GM19328 (cell line): ENCODE data around the gene ATXN3.

ENCODE experiments used
- ATAC-seq: cut with Tn5 transposase; IDR thresholded peaks from one replicate; pipeline ENCODE4 v1.9.1; 2021; ENCODE audit warnings: mild to moderate bottlenecking, moderate library complexity; ENCODE audit not compliant: unreplicated experiment

The ATXN3 gene

DNA sequence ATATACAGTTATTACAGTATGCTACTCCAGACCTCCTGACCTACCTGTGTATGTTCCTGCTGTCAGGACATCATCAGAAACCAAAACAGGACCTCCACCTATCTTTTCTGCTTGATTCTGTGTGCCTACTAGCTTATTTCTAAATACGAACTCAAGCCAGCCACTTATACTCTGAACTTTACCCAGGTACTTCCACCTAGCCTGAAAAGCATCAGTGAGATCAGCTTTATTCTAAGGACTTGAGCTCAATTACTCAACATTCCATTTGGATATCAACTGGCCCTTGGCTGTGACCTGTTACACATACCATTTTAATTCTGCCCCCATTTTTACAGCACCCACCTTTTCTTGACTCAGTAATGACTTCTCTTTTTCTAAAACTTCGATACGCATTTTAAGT lies 95.7 kb downstream of the ATXN3 start:
- no peak for ATAC-seq

DNA sequence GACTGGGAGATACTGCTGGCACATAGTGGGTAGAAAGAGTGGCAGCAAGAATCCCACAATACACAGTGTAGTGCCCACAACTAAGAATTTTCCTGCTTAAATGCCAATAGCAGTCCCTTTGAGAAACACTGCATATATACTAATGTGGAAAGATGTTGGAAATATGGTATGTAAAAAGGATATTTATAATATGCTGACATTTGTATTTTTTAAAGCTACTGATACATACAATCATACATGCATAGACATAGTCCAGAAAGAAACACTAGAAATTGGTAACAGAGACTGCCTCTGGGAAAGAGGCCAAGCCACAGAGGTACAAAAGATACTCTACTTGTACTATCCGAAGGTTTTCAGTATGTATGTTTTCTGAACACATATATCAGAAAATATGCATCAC lies 96.8 kb downstream of the ATXN3 start:
- no peak for ATAC-seq
